IPS-18a (cell line): ENCODE data around the gene MGAT4A.
"Not testable (repeated sequence)": the region's sequence is repeated elsewhere in the genome, so short reads cannot be mapped to it uniquely, and the experiment has no call there.

ENCODE experiments used
- H3K27ac ChIP-seq: one replicate; pipeline ENCODE4 v1.5.1; 2013; ENCODE audit warnings: low read length
- H3K27me3 ChIP-seq: one replicate; pipeline ENCODE4 v1.6.1; 2013; ENCODE audit warnings: mild to moderate bottlenecking, low read length; ENCODE audit not compliant: control insufficient read depth, insufficient read depth
- H3K36me3 ChIP-seq: one replicate; pipeline ENCODE4 v1.6.1; 2013; ENCODE audit warnings: low read depth, low read length; ENCODE audit not compliant: control insufficient read depth
- H3K4me1 ChIP-seq: one replicate; pipeline ENCODE4 v1.6.1; 2013; ENCODE audit warnings: low read depth, low read length; ENCODE audit not compliant: control insufficient read depth
- H3K4me3 ChIP-seq: one replicate; pipeline ENCODE4 v1.5.1; 2013; ENCODE audit warnings: low read length
- H3K9ac ChIP-seq: one replicate; pipeline ENCODE4 v1.6.1; 2013; ENCODE audit warnings: mild to moderate bottlenecking, low read length, moderate library complexity
- H3K9me3 ChIP-seq: one replicate; pipeline ENCODE4 v1.6.1; 2013; ENCODE audit warnings: low read depth, low read length; ENCODE audit not compliant: control insufficient read depth

Gene MGAT4A

GRCh38 chr2:98738304-98738703 lies 7.4 kb upstream of the MGAT4A start:
- Histone ChIP-seq H3K9me3 (no peaks in the 10 kb centered on the region), H3K36me3 (no peaks in the 10 kb centered on the region), H3K9ac (no peak overlapping the region), H3K27ac (no peak overlapping the region), H3K4me3 (no peak overlapping the region), H3K4me1 (no peaks in the 10 kb centered on the region), H3K27me3 (no peaks in the 10 kb centered on the region)

GRCh38 chr2:98737848-98738247 lies 6.9 kb upstream of the MGAT4A start:
- H3K9ac ChIP-seq = no peak overlapping the region
- H3K4me1 ChIP-seq = no peaks in the 10 kb centered on the region
- no peak overlapping the region for H3K4me3 ChIP-seq
- H3K36me3 ChIP-seq = no peaks in the 10 kb centered on the region
- no peak overlapping the region for H3K27ac ChIP-seq
- H3K9me3 ChIP-seq = no peaks in the 10 kb centered on the region
- H3K27me3 ChIP-seq = peaks cover 4% of the 10 kb centered on the region

- no peak overlapping the region for H3K4me3 ChIP-seq
- no peak overlapping the region for H3K9ac ChIP-seq
- H3K27ac ChIP-seq = no peak overlapping the region
- H3K27me3 ChIP-seq = peaks cover 18% of the 10 kb centered on the region
- H3K9me3 ChIP-seq = no peaks in the 10 kb centered on the region
- H3K36me3 ChIP-seq = no peaks in the 10 kb centered on the region
- H3K4me1 ChIP-seq = no peaks in the 10 kb centered on the region
These were observed 5.5 kb upstream of the MGAT4A start for GRCh38 chr2:98736464-98736889.

- Histone ChIP-seq H3K27me3 (peaks cover 25% of the 10 kb centered on the region), H3K4me1 (no peaks in the 10 kb centered on the region), H3K27ac (no peak overlapping the region)
These were observed 3.9 kb upstream of the MGAT4A start for GRCh38 chr2:98734823-98735260.

GRCh38 chr2:98734162-98734561 lies 3.2 kb upstream of the MGAT4A start:
- H3K4me3 ChIP-seq = no peak overlapping the region
- H3K27ac ChIP-seq = no peak overlapping the region
- no peaks in the 10 kb centered on the region for H3K4me1 ChIP-seq
- H3K27me3 ChIP-seq = peaks cover 31% of the 10 kb centered on the region
- H3K9ac ChIP-seq = no peak overlapping the region
- H3K9me3 ChIP-seq = no peaks in the 10 kb centered on the region
- H3K36me3 ChIP-seq = no peaks in the 10 kb centered on the region

More at GRCh38 chr2:98734823-98735260, 3.9 kb upstream of the MGAT4A start:
- H3K9me3 ChIP-seq = no peaks in the 10 kb centered on the region
- no peaks in the 10 kb centered on the region for H3K36me3 ChIP-seq
- no peak overlapping the region for H3K4me3 ChIP-seq
- no peak overlapping the region for H3K9ac ChIP-seq

- Histone ChIP-seq H3K27me3 (peaks cover 44% of the 10 kb centered on the region), H3K4me3 (no peak overlapping the region)
These were observed 1.6 kb upstream of the MGAT4A start for GRCh38 chr2:98732430-98733051.

GRCh38 chr2:98731894-98732349 lies 990 bp upstream of the MGAT4A start:
- no peaks in the 10 kb centered on the region for H3K36me3 ChIP-seq
- H3K27ac ChIP-seq = no peak overlapping the region
- no peaks in the 10 kb centered on the region for H3K9me3 ChIP-seq
- peaks cover 44% of the 10 kb centered on the region for H3K27me3 ChIP-seq
- H3K4me3 ChIP-seq = peak overlapping the region; percentile 75
- H3K4me1 ChIP-seq = no peaks in the 10 kb centered on the region
- peak overlapping the region; percentile 65 for H3K9ac ChIP-seq

More at GRCh38 chr2:98732430-98733051, 1.6 kb upstream of the MGAT4A start:
- Histone ChIP-seq H3K4me1 (no peaks in the 10 kb centered on the region), H3K9ac (no peak overlapping the region), H3K36me3 (no peaks in the 10 kb centered on the region), H3K9me3 (no peaks in the 10 kb centered on the region), H3K27ac (no peak overlapping the region)

- Histone ChIP-seq H3K27me3 (peaks cover 44% of the 10 kb centered on the region), H3K9ac (no peak overlapping the region), H3K9me3 (no peaks in the 10 kb centered on the region), H3K4me1 (no peaks in the 10 kb centered on the region), H3K4me3 (peak overlapping the region; percentile 60), H3K36me3 (no peaks in the 10 kb centered on the region), H3K27ac (no peak overlapping the region)
These were observed 258 bp downstream of the MGAT4A start for GRCh38 chr2:98730707-98731040.

GRCh38 chr2:98730053-98730706 lies 752 bp downstream of the MGAT4A start:
- peaks cover 44% of the 10 kb centered on the region for H3K27me3 ChIP-seq
- H3K9ac ChIP-seq = no peak overlapping the region
- H3K4me1 ChIP-seq = no peaks in the 10 kb centered on the region
- no peaks in the 10 kb centered on the region for H3K36me3 ChIP-seq
- H3K27ac ChIP-seq = no peak overlapping the region
- H3K9me3 ChIP-seq = no peaks in the 10 kb centered on the region
- H3K4me3 ChIP-seq = peak overlapping the region; percentile 60

GRCh38 chr2:98729652-98730051 lies 1.3 kb downstream of the MGAT4A start:
- Histone ChIP-seq H3K36me3 (no peaks in the 10 kb centered on the region), H3K9ac (no peak overlapping the region), H3K27ac (no peak overlapping the region), H3K4me3 (peak overlapping the region; percentile 60), H3K9me3 (no peaks in the 10 kb centered on the region), H3K27me3 (peaks cover 44% of the 10 kb centered on the region), H3K4me1 (no peaks in the 10 kb centered on the region)

- H3K4me1 ChIP-seq, H3K27ac ChIP-seq, H3K36me3 ChIP-seq, H3K9ac ChIP-seq, H3K4me3 ChIP-seq, H3K9me3 ChIP-seq: not testable (repeated sequence)
- H3K27me3 ChIP-seq = peaks cover 44% of the 10 kb centered on the region
These were observed 2.7 kb downstream of the MGAT4A start for GRCh38 chr2:98728088-98728718.
